ENCODE results near the gene TBC1D10A.
A peak's percentile ranks its signal among the peaks of the same experiment; 100 is the strongest.
"Not testable (repeated sequence)": the region's sequence is repeated elsewhere in the genome, so short reads cannot be mapped to it uniquely, and the experiment has no call there.

Gene TBC1D10A

DNA sequence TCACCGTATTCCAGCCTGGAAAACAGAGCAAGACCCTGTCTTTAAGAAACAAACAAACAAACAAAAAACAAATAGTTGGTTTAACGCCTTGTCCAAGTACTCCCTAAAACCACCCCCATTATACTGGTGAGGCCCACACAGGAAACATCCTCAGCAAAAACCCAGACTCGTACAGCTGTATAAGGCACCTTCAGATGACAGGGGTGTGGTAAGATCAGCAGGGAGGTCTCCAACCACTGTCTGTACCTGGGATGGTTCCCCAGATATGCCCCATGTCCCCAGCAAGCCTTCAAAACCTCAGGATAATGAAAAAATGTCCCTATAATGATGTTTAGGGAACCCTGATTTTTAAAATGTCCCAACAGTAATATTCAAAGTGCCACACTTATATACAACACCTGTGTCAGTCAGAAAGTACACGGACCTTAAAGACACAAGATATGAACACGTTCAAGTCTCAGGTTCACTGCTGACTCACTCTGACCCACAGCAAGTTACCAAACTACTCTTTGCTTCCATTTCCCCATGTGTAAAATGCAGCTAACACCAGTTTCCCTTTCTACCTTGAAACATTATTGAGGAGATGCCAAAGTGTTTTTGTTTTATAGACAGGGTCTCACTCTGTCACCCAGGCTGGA lies 20.6 kb upstream of the TBC1D10A start:
- no peak for DNase-seq

DNA sequence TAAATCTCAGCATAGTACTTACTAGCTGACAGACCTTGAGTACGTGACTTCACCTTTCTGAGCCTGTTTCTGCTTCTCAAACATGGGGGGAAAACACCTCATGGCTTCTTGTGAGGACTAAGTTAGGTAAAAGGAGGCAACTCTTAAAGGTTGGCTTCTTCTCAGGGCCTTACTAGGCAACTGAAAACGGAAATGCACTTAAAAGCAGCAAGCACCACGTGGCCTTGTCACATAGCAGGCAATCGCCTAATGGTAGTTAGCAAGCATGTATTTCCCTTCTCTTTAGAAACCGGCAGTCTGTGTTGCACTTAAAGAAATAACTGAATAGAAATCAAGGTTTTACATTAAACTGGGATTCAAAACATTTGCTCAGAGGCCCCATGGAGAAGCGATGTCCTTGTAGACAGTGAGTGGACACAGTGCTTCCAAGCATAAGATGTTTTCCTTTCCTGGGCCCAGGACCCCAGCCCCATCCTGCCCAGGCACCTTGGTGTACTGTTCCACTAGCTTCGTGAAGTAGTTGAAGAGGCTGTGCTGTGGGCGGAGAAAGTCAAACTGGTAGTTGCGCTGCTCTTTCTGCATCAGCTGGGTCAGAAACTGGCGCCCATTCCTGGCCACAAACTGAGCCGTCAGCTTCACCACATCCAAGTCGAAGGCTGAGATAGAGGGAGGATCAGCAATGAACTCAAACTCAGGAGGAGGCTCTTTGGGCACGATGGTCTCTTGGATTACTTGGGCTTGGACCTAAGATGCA lies 17.9 kb upstream of the TBC1D10A start:
- no peak for DNase-seq

DNA sequence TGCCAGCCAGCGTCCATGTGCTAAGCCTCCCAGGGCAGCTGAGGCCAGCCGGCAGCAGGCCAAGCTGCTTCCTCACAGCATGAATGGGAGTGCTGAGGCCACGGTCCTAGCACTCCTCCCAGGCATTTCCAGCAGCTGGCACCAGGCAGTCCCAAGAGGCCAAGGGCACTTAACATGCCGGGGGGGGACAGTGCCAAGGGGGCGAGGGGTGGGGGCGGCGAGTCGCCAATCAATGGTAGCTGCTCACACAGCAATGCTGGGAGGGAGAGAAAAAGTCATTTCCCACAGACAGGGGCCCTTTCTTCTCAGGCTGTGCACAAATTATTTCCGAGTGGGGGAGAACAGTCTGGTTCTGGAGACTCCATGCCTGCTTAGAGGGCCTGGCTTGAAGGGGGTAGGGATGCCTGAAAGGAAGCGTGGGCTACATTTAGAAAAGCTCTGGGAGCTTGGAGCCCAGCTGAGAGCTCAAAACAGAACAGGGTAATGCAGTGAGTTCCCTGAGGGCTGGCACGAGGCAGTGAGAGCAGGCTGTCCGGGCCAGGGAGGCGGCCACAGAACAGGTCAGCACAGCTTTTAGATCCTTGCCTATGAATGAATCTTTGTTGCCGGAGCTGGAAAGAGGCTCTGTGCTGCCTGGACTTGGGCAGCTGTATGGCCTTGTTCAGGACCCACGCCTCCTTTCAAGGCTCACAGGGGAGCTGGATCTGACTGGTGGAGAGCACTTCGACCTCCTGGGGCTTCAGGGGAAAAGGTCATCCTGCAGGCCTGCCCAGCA lies 14.4 kb upstream of the TBC1D10A start:
- no peak for DNase-seq

DNA sequence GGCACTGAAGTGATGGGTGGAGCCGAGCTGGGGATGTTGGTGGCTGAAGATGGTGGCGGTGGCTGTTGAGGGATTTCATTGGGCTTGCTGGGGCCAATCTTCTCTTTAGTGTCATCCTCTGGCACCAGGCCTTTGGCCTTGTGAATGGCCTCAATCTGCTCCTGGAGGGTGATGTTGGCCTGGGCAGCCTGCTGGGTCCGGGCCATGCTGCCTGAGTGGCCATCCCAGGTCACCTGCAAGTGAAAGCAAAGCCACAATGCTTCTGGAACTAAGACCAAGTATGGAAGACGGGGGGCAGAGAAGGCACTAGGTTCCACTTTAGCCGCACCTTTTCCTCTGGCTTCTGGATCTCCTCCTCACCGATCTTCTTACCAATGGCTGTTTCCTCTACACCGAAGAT lies 12.1 kb upstream of the TBC1D10A start:
- no peak for DNase-seq

DNA sequence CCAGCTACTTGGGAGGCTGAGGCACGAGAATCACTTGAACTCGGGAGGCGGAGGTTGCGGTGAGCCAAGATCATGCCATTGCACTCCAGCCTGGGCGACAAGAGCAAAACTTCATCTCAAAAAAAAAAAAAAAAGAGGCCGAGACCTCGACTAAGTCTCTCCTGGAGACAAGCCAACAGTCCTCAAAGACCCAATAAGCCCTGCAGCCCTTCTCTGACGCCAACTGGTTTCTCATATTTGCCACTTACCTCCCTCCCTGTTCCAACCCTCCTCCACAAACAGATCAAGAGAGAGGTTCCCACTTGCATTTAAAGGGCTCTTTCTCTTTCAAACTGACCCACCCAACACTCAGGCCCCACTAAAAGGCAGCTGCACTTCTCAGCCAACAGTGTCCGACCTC lies 11.6 kb upstream of the TBC1D10A start:
- DNase-seq: not testable (repeated sequence)

DNA sequence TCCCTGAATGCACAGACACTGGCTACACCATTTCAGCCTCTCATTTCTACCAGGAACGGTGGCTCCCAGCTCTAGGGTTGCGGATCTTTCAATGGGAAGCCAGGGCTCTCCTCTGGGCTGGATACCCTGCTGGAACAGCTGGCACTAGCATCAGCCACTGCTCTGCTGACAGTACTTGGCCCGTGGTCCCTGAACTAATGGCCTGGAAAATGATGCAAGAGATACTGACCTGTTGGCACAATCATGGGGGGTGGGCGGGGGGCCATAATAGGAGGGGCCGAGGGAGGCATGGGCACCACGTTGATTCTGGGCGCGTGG lies 10.7 kb upstream of the TBC1D10A start:
- DNase-seq: no peak

DNA sequence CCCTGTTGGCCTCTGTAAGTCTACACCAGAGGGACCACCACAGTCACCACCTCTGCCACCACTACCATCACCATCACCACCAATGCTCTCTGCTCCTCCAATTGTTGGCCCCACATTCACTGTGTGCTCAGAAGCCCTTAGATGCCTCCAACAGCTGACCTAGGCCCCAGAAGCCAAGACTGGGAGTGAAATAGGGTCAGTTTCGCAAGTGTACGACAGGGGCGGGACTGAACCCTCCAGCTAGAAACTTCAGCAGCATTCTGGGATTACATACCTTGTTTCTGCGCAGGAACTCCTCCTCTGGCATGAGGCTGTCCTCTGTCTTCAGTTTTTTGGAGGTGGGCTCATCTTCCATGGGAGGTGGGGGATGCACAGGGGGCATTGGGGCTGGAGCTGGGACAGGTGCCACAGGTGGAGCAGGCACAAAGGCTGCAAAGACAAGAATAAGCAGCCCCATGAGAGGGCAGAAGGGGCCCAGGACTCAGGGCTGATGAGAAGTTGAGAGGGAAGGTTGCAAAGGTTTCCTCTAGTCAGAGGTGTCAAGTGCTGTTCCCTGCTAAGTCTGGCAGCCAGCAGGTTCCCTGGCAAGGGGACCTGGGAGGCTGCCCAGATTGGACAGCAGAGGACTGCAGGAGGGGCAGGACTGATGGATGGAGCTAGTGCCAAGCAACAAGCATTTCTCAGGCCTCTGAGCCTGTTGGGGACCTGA lies 10.2 kb upstream of the TBC1D10A start:
- DNase-seq: no peak

DNA sequence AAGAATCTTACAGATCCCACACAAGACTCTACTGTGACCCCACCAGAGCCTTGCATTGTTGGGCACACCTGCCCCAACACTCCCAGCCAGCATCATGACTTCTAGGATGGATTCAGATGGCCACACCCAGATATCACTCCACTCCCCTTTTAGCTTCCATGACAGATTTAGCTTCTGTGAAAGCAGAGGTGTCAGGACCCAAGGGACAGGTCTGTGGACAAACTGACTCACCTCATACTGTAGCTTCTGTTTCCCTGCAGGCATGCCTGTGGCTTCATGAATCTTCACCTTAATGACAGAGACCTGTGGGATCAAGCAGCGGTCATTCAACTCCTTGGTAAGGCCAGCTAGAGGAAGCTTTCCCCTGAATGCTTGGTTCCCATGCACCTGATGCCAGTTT lies 8.5 kb upstream of the TBC1D10A start:
- no peak for DNase-seq

DNA sequence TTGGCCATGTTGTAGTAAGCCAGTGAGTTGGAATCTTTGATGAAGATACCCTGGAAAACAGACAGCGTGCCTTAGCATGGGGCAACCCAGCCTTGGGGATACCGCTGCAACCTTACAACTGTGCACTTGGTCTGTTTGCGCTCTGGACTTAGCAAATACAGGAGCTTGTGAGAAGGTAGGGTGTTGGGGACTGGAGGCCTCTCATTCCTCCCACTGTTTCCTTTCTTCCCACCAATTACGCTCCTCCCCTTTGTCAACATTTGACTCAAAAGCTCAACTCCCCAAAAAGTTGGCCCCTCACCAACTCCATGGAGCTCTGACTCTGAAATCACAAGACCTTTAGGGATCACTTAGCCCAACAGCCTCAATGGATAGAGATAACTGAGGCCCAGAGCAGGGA lies 7.9 kb upstream of the TBC1D10A start:
- no peak for DNase-seq

DNA sequence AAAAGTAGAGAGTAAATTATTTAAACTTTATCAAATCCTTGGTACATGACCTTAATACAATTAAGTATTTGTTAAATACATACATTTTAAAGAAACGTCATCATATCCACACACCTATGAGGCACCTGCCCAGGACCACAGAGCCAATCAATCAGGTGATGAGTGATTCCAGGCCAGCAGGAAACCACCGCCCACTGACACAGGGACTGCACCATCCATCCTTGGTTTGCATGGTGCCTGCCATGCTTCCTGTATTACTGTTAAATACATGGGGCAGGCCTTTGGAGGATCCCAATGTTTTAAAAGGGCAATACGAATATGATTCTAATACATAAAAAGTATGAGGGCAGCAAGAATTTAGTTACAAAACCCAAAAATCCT lies 7.0 kb upstream of the TBC1D10A start:
- no peak for DNase-seq

DNA sequence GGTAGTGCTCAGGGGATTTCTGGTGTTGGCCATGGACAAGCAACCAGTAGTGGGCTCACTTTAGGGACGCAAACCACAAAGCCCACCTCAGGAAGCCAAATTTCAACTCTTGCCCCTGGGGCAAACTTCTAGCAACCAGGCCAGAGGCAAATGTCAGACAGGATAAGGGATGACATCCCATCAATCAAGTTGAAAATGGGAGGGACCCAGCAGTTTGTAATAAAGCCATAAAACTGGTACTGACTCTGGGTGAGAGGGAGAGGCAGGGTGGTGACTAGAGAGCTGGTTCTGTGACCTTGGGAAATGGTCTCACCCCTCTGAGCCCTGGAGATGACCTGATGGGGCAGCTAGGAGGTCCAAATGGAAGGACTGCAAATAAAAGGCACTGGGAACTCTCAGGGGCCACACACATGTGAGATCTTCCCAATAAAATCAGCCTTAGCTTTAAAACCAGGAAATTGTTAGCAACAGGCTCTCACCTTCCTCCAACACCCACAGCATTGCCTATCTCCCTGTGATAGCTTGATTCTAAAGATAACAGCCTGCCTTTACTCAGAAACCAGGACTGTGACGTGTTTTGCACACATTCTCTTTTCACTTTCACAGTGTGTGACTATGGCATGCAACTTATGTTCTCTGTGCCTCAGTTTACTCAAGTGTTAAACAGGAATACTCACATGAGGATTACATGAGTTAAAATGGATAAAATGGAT lies 6.4 kb upstream of the TBC1D10A start:
- no peak for DNase-seq

DNA sequence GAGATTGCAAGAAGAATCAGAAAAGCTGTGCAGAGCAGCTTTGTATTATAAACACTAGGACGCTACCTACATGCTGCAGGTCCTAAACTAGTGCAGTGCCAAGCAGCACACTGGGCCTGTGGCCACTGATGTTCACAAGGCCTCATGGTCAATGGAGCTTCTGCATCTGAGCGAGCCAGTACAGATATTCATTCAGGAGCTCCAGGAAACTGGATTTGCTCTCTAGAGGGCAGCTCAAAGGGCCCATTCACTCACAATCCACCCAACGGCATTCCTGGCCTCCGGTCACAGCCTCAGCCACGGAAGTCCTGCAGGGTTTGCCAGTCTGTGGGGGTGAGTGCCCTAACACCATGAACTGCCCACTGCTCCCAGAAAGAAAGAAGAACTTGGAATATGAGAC lies 5.8 kb upstream of the TBC1D10A start:
- no peak for DNase-seq

DNA sequence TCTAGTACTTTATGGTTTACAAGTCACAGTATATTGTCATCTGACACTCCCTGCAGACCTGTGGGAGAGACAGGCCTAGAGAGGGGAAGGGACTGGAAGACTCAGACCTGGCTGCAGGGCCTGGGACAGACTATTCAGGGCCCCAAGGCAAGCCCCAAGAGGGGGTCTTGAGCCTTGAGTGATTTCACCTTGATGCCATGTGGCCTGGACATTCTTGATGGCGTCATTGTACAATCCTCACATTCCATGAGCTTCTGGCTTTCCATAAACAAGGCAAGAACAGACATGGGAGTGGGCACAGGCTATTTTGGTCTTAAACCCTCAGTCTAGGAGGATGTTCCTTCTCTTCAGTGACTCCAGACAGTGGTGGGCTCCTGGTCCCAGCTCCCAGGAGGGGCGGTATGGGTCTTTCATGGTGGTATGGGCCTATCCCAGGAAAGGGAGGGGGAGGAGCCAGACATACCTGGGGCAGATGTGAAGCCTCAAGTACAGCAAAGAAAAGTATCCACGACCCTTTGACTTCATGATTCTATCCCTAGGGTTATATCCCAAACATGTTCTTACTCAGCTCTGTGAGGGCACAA lies 1.8 kb upstream of the TBC1D10A start:
- peak; percentile 33 for DNase-seq

DNA sequence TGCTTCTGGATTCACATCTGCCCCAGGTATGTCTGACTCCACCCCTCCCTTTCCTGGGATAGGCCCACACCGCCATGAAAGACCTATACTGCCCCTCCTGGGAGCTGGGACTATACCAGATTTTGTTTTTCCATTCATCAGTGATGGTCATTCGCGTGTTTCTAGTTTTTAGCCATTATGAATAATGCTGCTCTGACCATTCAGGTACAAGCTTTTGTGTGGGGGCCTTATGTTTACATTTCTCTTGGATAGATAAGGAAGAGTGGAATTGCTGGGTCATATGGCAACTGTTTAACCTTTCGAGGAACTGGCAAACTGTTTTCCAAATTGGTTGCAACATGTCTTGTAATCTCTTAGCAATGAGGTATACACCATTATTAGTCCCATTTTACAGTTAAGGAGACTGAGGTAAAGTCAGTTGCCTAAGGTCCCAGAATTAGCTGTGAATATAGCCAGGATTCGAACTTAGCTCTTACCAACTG lies 1.2 kb upstream of the TBC1D10A start:
- no peak for DNase-seq

DNA sequence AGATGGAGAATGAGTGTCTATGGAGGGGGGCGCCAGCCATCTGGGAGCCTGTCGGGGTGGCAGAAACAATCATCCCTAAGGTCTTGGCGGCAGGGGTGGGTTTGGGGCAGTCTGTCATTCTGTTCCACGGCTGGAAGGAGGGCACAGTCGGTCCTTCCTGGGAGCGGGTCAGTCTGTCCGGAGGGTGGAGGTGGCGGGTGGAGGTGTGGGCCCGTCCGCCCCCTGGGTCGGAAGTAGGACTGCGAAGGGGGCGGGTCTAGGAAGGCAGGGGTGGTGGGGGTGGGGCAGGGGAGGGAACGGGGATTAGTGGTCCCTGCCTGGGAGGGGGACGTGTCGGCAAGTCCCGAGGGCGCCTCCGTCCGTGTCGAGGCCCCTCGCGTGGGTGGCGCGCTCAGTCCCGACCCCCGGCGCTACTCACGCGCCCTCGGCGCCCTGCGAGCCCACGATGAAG lies 461 bp downstream of the TBC1D10A start:
- DNase-seq: no peak

DNA sequence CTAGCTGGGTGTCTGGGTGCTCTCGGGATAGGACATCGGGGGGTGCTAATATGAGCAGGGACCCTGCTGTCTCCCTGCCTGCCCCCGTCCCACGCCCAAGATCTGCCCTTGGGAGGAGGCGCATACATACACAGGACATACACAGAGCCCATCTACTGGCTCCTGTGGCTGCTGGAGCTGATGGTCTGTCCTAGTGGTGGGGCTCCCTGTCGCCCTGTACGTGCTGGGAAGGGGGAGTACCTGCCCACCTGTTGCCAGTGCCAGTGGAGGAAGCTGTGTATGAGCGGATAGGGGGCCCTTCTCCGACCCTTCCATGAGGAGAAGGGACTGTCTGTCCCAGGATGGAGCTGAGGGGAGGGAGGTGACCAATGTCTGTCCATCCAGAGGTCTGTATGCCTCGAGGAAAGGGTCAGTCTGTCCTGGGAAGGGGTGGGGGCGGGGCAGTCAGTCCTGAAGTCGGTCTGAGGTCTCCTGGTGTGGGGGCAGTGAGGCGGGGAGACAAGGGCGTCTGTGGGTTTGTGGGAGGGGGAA lies 952 bp downstream of the TBC1D10A start:
- DNase-seq: no peak

DNA sequence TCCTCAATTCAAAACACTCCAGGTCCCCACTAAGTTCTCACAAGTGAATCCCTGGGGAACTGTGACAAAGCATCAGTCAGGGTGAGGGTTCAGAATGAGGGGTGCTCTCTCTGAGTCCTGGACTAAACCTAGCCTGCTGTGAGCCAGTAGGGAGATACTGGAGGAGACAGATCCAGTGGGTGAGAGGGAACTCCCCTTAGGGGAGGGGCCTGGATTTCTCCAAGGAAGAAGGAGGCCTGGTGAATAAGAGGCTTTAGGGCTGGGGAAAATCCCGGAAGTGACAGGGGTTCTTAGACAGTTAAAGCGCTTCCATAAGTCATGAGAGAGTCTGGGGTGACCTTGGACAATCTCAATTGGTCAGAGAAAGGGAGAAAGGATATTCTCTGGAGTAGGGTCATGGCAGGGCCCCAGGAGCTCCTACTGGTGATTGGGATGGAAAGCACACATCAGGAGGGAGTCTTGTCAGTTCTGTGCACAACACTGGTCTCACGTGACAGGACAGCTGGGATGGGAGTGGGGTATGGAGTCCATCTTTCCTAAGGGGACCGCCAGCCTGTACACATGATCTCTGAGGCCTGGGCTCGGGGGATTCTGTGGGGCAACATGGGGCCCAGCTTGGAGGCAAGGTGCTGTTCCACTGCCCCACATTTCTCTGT lies 1.5 kb downstream of the TBC1D10A start:
- DNase-seq: peak; percentile 84

DNA sequence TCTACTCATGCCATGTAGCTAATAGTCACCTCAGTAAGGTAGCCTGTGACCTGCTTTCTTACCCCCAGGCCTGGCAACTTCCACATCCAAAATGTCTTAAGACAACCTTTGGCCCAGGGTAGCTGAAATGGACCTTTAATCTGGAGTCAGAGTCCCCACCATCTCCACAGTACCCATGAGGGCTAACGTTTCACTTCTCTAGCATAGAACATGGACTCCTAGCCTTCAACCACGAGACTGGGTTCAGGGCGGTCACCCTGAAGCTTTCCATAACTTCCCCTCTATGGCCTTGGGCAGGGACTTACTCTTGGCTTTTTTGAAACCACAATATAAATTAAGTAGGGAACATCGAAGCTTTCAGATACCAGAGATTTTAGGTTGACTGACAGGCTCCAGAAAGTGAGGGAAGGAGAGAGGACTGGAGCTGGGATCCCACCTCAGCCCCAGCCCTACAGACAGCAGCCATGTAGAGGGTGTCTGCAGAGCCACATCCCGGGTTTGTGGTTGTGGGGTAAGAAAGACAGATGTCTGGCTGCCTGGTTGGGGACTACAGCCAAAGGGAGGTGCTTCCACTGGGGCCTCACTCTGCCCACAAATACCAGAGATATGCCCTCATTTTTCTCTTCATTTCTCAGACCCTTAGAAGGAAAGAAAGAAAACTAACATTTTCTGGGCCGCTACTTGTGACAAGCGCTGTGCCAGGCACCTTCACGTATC lies 2.6 kb downstream of the TBC1D10A start:
- DNase-seq: peak; percentile 63

DNA sequence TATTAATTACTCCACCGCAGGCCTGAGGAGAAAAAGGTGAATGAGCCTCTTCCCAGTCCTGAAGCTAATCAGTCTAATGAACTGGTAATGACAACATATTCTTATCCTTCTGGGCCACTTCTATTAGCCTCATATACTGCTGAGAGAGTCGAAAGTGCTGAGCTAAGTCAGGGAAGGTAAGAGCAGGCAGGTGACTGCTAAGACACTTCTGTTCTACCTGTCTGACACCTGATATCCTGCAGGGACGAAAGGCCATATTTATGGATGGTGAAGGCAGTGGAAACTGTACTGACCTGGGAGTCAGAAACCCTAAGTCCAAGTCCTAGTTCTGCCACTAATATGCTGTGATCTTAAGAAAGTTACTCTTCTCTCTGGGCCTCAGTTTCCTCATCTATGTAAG lies 3.5 kb downstream of the TBC1D10A start:
- no peak for DNase-seq

DNA sequence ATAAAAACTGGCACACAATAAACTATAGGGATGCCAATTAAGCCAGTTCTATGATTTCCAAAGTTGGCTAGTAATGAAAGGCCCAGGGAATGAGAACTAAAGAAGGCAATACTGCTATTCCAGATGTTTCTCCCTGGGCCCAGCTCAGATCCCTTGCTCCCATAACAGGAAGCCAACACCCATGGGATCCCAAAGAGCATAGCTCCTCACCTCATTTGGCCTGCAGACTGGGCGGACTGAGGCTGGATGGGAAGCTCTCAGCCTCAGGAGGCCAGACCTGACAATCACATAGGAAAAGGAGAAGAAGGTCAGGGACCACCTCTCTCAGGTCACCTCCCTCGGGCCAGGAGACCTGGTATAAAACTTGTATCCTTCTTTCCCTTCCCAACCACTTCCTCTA lies 5.3 kb downstream of the TBC1D10A start:
- no peak for DNase-seq

All from fibroblast of skin of right biceps (primary cell).